ENCODE data around the gene RPGRIP1. TPM values are rescaled to one million over a fixed set of nuclear protein-coding genes. Genes with fewer than 3 reads are reported as not detected.
"Not testable (repeated sequence)": the region's sequence is repeated elsewhere in the genome, so short reads cannot be mapped to it uniquely, and the experiment has no call there.

RPGRIP1 gene
- polyA plus RNA-seq, 1 donor from 2014 or later = not detected

DNA sequence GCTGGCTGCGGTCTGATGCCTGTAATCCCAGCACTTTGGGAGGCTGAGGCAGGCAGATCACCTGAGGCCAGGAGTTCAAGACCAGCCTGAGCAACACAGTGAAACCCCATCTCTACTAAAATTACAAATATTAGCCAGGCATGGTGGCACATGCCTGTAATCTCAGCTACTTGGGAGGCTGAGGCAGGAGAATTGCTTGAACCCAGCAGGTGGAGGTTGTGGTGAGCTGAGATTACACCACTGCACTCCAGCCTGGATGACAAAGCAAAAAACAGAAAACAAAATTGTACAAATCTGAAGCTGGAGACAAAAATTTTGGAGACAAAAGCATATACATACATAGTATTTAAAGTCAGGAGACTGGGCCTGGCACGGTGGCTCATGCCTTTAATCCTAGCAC, 6.6 kb downstream of the RPGRIP1 start:
- H3K4me2 ChIP-seq (ENCODE audit: low read length); H3K9me3 ChIP-seq (ENCODE audit: low read length); H3K9me2 ChIP-seq (ENCODE audit: insufficient read depth, low read length); H3K27ac ChIP-seq (ENCODE audit: low read length); H4K20me1 ChIP-seq (ENCODE audit: insufficient read depth); H3K79me2 ChIP-seq (replicated peaks; ENCODE audit: insufficient read depth, low read length); H3K27me3 ChIP-seq (ENCODE audit: insufficient read depth, low read depth, low read length); H2AFZ ChIP-seq (ENCODE audit: low read depth, low read length); H3K36me3 ChIP-seq (ENCODE audit: insufficient read depth, low read length); H3K4me3 ChIP-seq (ENCODE audit: low read length); H3F3A ChIP-seq (ENCODE audit: insufficient read depth, low read length, poor library complexity, severe bottlenecking); H3K9ac ChIP-seq (ENCODE audit: low read length): not testable (repeated sequence)

DNA sequence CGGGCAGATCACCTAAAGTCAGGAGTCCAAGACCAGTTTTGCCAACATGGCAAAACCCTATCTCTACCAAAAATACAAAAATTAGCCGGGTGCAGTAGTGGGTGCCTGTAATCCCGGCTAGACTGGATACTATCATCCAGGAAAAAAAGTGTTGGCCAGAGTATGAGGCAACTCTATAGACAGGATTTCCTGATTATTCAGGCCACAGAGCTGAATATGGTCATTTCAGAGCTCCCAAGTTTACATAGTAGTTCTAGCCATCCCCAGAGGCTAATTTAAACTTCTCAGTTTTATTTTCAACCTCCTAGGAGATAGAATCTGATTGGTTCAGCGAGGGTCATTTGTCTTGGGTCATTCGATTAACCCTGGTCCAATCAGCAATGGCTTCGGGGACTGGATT, 7.3 kb downstream of the RPGRIP1 start:
- no peaks in the 10 kb centered on the region for H3K9me3 ChIP-seq (ENCODE audit: low read length)
- no peaks in the 10 kb centered on the region for H3F3A ChIP-seq (ENCODE audit: insufficient read depth, low read length, poor library complexity, severe bottlenecking)
- TF ChIP-seq, protein P1, sequence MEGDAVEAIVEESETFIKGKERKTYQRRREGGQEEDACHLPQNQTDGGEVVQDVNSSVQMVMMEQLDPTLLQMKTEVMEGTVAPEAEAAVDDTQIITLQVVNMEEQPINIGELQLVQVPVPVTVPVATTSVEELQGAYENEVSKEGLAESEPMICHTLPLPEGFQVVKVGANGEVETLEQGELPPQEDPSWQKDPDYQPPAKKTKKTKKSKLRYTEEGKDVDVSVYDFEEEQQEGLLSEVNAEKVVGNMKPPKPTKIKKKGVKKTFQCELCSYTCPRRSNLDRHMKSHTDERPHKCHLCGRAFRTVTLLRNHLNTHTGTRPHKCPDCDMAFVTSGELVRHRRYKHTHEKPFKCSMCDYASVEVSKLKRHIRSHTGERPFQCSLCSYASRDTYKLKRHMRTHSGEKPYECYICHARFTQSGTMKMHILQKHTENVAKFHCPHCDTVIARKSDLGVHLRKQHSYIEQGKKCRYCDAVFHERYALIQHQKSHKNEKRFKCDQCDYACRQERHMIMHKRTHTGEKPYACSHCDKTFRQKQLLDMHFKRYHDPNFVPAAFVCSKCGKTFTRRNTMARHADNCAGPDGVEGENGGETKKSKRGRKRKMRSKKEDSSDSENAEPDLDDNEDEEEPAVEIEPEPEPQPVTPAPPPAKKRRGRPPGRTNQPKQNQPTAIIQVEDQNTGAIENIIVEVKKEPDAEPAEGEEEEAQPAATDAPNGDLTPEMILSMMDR (IDR thresholded peaks at IDR 0.05; ENCODE audit: poor library complexity, severe bottlenecking) = no peak
- TF ChIP-seq RAD21 (conservative IDR thresholded peaks at IDR 0.05) (no peak), MXI1 (conservative IDR thresholded peaks at IDR 0.05; ENCODE audit: poor library complexity, severe bottlenecking) (no peak), EP300 (conservative IDR thresholded peaks at IDR 0.05; ENCODE audit: poor library complexity, severe bottlenecking) (no peak), SMC3 (conservative IDR thresholded peaks at IDR 0.05; ENCODE audit: poor library complexity) (no peak), EZH2 (IDR thresholded peaks at IDR 0.05; ENCODE audit: borderline replicate concordance, insufficient read depth, low read length, poor library complexity, severe bottlenecking) (no peak), TAF1 (IDR thresholded peaks at IDR 0.05; ENCODE audit: low read depth) (no peak), POLR2AphosphoS5 (IDR thresholded peaks at IDR 0.05) (no peak)
- TF ChIP-seq, protein P2, sequence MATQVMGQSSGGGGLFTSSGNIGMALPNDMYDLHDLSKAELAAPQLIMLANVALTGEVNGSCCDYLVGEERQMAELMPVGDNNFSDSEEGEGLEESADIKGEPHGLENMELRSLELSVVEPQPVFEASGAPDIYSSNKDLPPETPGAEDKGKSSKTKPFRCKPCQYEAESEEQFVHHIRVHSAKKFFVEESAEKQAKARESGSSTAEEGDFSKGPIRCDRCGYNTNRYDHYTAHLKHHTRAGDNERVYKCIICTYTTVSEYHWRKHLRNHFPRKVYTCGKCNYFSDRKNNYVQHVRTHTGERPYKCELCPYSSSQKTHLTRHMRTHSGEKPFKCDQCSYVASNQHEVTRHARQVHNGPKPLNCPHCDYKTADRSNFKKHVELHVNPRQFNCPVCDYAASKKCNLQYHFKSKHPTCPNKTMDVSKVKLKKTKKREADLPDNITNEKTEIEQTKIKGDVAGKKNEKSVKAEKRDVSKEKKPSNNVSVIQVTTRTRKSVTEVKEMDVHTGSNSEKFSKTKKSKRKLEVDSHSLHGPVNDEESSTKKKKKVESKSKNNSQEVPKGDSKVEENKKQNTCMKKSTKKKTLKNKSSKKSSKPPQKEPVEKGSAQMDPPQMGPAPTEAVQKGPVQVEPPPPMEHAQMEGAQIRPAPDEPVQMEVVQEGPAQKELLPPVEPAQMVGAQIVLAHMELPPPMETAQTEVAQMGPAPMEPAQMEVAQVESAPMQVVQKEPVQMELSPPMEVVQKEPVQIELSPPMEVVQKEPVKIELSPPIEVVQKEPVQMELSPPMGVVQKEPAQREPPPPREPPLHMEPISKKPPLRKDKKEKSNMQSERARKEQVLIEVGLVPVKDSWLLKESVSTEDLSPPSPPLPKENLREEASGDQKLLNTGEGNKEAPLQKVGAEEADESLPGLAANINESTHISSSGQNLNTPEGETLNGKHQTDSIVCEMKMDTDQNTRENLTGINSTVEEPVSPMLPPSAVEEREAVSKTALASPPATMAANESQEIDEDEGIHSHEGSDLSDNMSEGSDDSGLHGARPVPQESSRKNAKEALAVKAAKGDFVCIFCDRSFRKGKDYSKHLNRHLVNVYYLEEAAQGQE (IDR thresholded peaks at IDR 0.05; ENCODE audit: borderline replicate concordance) = no peak
- H3K27me3 ChIP-seq (ENCODE audit: insufficient read depth, low read depth, low read length) = no peaks in the 10 kb centered on the region
- H3K27ac ChIP-seq (ENCODE audit: low read length) = no peak overlapping the region
- no peak overlapping the region for H3K4me2 ChIP-seq (ENCODE audit: low read length)
- H3K9me2 ChIP-seq (ENCODE audit: insufficient read depth, low read length) = no peaks in the 10 kb centered on the region
- H3K9ac ChIP-seq (ENCODE audit: low read length) = no peak overlapping the region
- no peaks in the 10 kb centered on the region for H3K79me2 ChIP-seq (replicated peaks; ENCODE audit: insufficient read depth, low read length)
- no peaks in the 10 kb centered on the region for H3K36me3 ChIP-seq (ENCODE audit: insufficient read depth, low read length)
- no peak overlapping the region for H3K4me3 ChIP-seq (ENCODE audit: low read length)
- H4K20me1 ChIP-seq (ENCODE audit: insufficient read depth) = no peaks in the 10 kb centered on the region
- no peak overlapping the region for H2AFZ ChIP-seq (ENCODE audit: low read depth, low read length)

DNA sequence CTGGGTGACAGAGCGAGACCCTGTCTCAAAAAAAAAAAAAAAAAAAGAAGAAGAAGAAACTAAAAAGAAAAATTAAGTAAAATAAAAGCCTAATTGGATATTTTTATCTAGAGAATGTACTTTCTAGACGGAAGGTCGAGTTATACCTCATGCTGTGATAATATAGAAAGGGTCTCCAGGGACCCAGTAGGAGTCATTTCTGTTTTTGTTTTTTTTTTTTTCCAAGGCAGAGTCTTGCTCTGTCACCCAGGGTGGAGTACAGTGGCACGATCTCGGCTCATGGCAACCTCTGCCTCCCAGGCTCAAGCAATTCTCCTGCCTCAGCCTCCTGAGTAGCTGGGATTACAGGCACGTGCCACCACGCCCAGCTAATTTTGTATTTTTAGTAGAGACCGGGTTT, 14.1 kb downstream of the RPGRIP1 start:
- H2AFZ ChIP-seq (ENCODE audit: low read depth, low read length); H3F3A ChIP-seq (ENCODE audit: insufficient read depth, low read length, poor library complexity, severe bottlenecking); H3K79me2 ChIP-seq (replicated peaks; ENCODE audit: insufficient read depth, low read length); H3K9me3 ChIP-seq (ENCODE audit: low read length); H3K27ac ChIP-seq (ENCODE audit: low read length); H3K9ac ChIP-seq (ENCODE audit: low read length); H3K4me2 ChIP-seq (ENCODE audit: low read length); H4K20me1 ChIP-seq (ENCODE audit: insufficient read depth); H3K36me3 ChIP-seq (ENCODE audit: insufficient read depth, low read length); H3K27me3 ChIP-seq (ENCODE audit: insufficient read depth, low read depth, low read length); H3K9me2 ChIP-seq (ENCODE audit: insufficient read depth, low read length); H3K4me3 ChIP-seq (ENCODE audit: low read length): not testable (repeated sequence)

Data from neural cell (in vitro differentiated cells).